ENCODE results near the gene GSPT1. TPM values are rescaled to one million over a fixed set of nuclear protein-coding genes. Genes with fewer than 3 reads are reported as not detected.
A peak's percentile ranks its signal among the peaks of the same experiment; 100 is the strongest.
"Not testable (repeated sequence)": the region's sequence is repeated elsewhere in the genome, so short reads cannot be mapped to it uniquely, and the experiment has no call there.

Gene GSPT1
- polyA plus RNA-seq (ENCODE audit: insufficient read length in 12 of 12), result 100 to 1,000 TPM in 2 of 12 donors, 10 to 100 TPM in 10; 77.7 to 110 (median 91.9) TPM
- long read RNA-seq, donor 1, full-length matches to known transcripts, result 12 of 12 reads
- long read RNA-seq, donor 1, partial matches to known transcripts, result 0 of 12 reads
- long read RNA-seq, donor 1, other reads (novel, unspliced or antisense), result 0 of 12 reads
- long read RNA-seq, donor 2, full-length matches to known transcripts, result 22 of 22 reads
- long read RNA-seq, donor 2, partial matches to known transcripts, result 0 of 22 reads
- long read RNA-seq, donor 2, other reads (novel, unspliced or antisense), result 0 of 22 reads
- long read RNA-seq, donor 3, full-length matches to known transcripts, result 10 of 10 reads
- long read RNA-seq, donor 3, partial matches to known transcripts, result 0 of 10 reads
- long read RNA-seq, donor 3, other reads (novel, unspliced or antisense), result 0 of 10 reads
- long read RNA-seq, donor 4, full-length matches to known transcripts, result 6 of 6 reads
- long read RNA-seq, donor 4, partial matches to known transcripts, result 0 of 6 reads
- long read RNA-seq, donor 4, other reads (novel, unspliced or antisense), result 0 of 6 reads
- long read RNA-seq, donor 5, full-length matches to known transcripts, result 34 of 39 reads
- long read RNA-seq, donor 5, partial matches to known transcripts, result 5 of 39 reads
- long read RNA-seq, donor 5, other reads (novel, unspliced or antisense), result 0 of 39 reads
- long read RNA-seq, donor 6, full-length matches to known transcripts, result 4 of 4 reads
- long read RNA-seq, donor 6, partial matches to known transcripts, result 0 of 4 reads
- long read RNA-seq, donor 6, other reads (novel, unspliced or antisense), result 0 of 4 reads
- long read RNA-seq, donor 7, full-length matches to known transcripts, result 4 of 4 reads
- long read RNA-seq, donor 7, partial matches to known transcripts, result 0 of 4 reads
- long read RNA-seq, donor 7, other reads (novel, unspliced or antisense), result 0 of 4 reads
- long read RNA-seq, donor 8, full-length matches to known transcripts, result 34 of 34 reads
- long read RNA-seq, donor 8, partial matches to known transcripts, result 0 of 34 reads
- long read RNA-seq, donor 8, other reads (novel, unspliced or antisense), result 0 of 34 reads
- long read RNA-seq, donor 9, full-length matches to known transcripts, result 7 of 7 reads
- long read RNA-seq, donor 9, partial matches to known transcripts, result 0 of 7 reads
- long read RNA-seq, donor 9, other reads (novel, unspliced or antisense), result 0 of 7 reads
- long read RNA-seq, donor 10, full-length matches to known transcripts, result 18 of 18 reads
- long read RNA-seq, donor 10, partial matches to known transcripts, result 0 of 18 reads
- long read RNA-seq, donor 10, other reads (novel, unspliced or antisense), result 0 of 18 reads
- long read RNA-seq, donor 11, full-length matches to known transcripts, result 11 of 17 reads
- long read RNA-seq, donor 11, partial matches to known transcripts, result 6 of 17 reads
- long read RNA-seq, donor 11, other reads (novel, unspliced or antisense), result 0 of 17 reads

DNA sequence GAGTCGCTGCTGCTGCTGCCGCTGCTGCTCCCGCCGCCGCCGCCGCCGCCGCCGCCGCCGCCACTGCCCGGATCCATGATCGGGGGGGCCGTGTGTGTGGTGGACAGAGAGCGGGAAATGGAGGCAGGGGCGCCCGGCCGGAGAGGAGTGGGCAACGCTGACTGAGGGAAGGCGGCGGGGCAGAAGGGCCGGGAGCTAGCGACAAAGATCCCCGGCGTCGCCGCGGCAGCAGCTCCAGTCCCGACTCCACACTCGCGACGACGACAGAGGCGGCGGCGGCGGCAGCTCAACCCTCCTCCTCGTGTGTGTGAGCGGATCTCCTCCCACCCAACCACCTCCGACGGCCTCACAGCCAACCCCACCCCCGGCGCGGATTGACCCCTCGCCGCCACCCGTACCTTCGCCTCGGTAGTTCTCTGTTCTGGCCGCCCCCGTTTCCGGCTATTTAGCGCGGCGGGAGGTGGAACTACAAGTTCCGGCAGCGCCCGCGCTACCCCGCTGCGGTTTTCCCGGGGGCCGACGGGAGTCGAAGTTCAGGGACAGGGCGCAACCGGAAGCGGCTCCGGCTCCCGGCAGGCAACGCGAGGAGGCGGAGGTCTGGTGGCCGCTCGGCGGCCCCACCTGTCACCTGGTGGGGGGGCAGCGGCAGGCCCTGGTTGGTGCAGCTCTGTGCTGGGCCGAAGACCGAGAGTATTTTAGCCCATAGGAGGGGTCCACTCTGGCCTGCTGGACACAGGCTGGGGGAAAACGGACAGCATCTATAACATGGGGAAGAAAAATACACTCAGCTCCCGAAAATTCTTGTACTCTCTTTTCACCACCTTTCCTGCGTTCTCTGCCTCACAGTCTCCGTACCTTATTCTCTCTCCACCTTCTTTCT is at the start of gene GSPT1:
Gene GSPT1 (minus strand): TSS at position 313 of the 880 bp plus-strand sequence. CDS start 236 bp downstream, at position 77.
- peak; percentile 98 for DNase-seq

DNA sequence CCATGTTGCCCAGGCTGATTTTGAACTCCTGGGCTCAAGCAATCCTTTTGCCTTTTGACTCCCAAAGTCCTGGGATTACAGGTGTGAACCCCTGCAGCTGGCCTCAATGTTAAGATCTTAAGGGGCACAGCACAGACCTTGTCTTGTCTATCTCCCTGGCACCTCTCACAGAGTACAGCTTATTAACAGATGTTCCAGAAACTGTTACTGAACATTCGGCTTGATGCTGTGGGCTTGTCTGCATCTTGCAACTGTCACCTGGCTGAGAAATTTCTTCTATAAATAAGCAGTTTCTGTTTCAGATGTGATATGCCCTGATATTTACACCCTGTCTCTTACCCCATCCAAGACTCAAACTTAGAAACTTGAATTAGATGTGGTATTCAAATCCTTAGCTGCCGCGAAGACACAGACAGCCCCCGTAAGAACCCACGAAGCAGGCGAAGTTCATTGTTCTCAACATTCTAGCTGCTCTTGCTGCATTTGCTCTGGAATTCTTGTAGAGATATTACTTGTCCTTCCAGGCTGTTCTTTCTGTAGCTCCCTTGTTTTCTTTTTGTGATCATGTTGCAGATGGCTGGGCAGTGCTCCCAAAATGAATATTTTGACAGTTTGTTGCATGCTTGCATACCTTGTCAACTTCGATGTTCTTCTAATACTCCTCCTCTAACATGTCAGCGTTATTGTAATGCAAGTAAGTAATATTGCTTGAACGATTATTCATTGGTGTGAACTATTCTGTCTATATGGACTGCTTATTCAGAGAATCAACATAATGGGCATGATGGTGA is 49.2 kb upstream of the GSPT1 start, which contains the start of gene TNFRSF17:
Gene TNFRSF17 (plus strand): TSS at position 450 of the 791 bp plus-strand sequence. CDS start 115 bp downstream, at position 565.
- DNase-seq, result no peak

DNA sequence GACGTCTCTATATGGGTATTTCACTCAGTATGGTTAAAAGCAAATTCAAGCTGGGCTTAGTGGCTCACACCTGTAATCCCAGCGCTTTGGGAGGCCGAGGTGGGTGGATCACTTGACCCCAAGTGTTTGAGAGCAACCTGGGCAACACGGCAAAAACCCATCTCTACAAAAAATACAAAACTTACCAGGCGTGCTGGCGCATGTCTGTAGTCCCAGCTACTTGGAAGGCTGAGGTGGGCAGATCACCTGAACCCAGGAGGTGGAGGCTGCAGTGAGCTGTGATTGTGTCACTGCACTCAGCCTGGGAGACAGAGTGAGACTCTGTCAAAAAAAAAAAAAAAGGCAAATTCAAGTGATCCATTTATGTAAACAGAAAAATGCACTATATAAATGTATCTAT is 48.0 kb upstream of the GSPT1 start:
- no peak for DNase-seq

DNA sequence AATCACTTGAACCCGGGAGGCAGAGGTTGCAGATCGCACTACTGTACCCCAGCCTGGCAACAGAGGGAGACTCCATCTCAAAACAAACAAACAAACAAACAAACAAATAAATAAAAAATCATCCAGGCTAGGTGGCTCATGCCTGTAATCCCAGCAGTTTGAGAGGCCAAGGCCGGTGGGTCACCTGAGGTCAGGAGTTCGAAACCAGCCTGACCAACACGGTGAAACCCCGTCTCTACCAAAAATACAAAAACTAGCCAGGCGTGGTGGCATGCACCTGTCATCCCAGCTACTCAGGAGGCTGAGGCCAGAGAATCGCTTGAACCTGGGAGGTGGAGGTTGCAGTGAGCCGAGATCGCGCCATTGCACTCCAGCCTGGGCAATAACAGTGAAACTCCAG is 47.2 kb upstream of the GSPT1 start:
- not testable (repeated sequence) for DNase-seq

DNA sequence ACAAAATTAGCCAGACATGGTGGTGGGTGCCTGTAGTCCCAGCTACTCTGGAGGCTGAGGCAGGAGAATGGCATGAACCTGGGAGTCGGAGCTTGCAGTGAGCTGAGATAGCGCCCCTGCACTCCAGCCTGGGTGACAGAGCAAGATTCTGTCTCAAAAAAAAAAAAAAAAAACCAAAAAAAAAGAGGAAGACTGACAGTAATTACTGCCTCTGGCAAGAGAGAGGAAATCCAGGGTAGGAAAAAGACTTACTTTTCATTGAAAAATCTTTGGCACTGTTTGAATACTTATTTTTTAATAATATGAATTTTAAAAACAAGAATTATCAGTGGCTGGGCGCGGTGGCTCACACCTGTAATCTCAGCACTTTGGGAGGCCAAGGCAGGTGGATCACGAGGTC is 46.7 kb upstream of the GSPT1 start:
- DNase-seq, result not testable (repeated sequence)

DNA sequence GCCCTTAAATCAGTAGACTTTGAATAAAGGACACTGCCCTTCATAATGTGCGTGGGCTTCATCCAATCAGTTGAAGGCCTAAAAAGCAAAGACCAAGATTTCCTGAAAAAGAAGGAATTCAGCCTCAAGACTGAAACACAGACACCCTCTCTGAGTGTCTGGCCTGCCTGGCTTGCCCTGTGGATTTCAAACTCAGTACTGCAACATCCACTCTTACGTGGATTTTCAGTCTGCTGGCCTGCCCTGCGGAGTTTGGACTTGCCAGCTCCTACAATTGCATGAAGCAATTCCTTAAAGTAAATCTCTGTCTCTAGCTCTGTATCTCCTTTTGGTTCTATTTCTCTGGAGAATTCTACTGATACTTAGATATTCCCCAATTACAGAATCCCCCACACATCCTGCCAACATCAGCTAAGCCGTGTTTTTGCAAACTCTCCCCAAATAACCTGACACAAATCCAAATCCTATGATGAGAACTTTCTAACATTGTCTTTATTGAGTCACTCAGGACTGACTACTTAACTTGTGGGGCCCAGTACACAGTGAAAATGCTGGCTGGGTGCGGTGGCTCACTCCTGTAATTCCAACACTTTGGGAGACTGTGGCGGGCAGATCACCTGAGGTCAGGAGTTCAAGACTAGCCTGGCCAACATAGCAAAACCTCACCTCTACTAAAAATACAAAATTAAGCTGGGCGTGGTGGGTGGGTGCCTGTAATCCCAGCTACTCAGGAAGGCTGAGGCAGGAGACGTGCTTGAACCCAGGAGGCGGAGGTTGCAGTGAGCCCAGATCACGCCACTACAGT is 42.0 kb upstream of the GSPT1 start:
- DNase-seq, result no peak

DNA sequence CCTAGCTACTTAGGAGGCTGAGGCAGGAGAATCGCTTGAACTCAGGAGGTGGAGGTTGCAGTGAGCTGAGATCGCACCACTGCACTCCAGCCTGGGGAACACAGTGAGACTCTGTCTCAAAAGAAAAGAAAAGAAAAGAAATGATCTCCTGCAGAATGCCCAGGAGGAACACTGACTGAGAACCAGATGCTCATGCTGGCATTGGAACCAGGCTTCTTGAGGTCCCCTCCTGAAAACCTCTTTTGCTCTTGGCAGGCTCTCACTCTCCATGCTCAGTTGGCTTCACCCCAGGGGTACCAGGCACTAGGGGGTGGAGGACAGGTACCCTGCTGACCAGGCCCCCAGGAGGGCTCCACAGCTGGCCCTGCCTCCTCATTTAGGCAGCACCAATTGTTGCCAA is 40.8 kb upstream of the GSPT1 start:
- DNase-seq, result no peak

DNA sequence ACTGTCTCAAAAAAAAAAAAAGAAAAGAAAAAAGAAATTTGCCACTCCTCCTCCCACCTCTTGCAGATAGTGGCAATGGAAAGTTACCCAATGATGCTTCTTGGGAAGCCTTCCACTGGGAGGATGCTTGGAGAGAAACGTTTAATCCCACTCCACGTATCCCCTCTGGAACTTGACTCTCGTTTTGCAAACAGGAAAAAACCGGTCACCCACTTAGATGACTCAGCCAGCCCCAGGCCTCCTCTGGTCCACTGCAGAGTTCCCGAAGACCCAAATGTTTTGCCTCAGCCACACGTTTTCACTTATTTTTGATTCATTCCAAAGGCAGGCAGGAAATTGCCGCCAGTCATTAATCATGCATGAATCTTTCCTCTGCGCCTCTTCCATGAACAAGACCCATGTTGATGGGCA is 40.0 kb upstream of the GSPT1 start:
- DNase-seq, result no peak

DNA sequence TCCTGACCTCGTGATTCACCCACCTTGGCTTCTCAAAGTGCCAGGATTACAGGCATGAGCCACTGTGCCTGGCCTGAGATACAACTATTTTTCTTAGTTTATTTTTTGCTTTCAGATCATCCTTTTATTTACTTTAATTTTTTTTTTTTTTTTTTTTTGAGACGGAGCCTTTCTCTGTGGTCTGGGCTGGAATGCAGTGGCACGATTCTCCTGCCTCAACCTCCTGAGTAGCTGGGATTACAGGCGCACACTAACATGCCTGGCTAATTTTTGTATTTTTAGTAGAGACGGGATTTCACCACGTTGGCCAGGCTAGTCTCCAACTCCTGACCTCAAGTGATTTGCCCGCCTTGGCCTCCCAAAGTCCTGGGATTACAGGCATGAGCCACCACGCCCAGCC is 37.8 kb upstream of the GSPT1 start:
- DNase-seq, result not testable (repeated sequence)

DNA sequence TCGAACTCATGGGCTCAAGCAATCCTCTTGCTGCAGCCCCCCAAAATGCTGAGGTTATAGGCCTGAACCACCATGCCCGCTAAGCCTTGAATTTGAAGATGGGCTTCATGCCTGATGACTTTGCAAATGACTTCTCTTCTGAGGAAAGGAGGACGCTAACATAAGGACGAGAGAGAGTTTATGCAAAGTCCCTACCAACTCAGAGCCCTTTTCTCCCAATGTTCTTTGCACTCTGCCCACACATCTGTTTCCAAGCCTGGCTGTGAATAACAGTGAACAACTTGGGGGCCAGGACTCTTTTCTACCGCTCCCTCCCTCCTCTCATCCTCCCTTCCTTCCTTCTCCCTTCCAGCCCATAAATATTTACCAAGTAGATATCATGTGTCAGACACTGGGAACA is 34.6 kb upstream of the GSPT1 start:
- DNase-seq, result no peak

DNA sequence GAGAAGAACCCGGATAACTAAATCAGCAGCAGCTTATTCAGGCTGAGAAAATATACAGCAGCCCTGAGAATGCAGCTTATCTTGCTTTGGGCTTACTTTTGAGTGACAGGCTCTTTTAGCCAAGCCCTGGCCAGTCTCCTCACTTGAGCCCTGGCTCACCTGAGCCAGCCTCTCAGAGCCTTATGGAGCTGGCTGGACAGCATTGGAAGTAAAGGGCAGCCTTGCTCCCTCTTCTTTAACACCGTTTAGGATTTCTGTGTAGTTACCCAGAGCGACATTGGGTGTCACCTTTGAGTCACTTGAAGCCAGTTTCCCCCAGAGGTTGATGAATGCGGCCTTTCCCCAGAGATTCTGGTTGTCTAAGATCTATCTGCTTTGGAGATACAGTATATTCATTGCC is 33.8 kb upstream of the GSPT1 start:
- peak; percentile 6 for DNase-seq

DNA sequence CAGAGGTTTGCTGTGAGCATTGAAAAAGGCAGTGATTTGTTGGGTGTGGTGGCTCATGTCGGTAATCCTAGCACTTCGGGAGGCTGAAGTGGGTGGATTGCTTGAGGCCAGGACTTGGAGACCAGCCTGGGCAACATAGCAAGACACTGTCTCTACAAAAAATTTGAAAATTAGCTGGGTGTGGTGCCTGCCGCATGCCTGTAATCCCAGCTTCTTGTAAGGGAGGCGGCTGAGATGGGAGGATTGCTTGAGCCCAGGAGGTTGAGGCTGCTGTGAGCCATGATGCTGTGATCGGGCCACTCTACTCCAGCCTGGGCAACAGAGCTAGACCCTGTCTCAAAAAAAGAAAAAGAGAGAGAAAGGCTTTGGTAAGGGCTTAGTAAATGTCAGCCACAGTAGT is 33.1 kb upstream of the GSPT1 start:
- no peak for DNase-seq

DNA sequence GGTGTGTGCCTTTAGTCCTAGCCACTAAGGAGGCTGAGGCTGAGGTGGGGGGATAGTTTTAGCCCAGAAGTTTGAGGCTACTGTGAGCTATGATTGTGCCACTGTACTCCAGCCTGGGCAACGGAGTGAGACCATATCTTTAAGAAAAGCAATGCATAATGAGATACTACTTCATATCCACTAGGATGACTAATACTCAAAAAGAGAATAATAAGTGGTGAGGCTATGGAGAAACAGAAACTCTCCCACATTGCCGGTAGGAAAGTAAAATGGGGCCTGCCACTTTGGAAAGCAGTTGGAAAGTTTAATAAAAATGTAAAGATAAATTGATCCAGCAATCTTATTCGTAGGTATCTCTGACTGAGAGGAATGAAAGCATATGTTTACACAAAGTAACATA is 30.7 kb upstream of the GSPT1 start:
- no peak for DNase-seq

DNA sequence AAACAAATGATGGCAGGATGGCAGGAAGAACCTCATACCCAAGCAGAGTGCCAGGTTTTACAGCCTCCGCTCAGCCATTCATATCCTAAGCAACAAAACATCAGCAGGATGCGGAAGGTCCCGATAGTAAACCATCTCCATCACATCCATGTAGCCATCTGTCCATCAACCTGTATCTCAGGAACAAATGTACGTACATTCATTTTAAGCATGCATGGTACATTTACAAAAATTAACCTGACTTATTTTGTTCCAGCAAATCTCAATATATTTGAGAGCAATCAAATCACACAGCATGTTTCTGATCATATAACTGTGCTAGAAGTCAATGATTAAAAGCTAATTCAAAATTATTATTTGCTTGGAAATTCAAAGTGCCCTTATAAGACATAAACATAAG is 26.2 kb upstream of the GSPT1 start, which contains the start of gene NPIPB2:
Gene NPIPB2 (minus strand): TSS at position 101 of the 400 bp plus-strand sequence. CDS start 0 bp downstream, at position 101.
- not testable (repeated sequence) for DNase-seq

DNA sequence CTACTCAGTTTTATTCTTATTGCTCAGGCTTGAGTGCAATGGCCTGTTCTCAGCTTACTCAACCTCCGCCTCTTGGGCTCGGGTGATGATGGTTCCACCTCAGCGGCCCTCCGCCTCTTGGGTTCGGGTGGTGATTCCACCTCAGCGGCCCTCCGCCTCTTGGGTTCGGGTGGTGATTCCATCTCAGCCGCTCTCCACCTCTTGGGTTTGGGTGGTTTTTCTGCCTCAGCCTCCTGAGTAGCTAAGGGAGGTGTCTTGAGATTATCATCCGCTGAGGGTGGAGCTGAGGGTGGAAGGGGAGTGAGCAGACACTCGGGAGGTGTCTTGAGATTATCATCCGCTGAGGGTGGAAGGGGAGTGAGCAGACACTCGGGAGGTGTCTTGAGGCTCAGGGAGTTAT is 11.6 kb upstream of the GSPT1 start:
- not testable (repeated sequence) for DNase-seq

DNA sequence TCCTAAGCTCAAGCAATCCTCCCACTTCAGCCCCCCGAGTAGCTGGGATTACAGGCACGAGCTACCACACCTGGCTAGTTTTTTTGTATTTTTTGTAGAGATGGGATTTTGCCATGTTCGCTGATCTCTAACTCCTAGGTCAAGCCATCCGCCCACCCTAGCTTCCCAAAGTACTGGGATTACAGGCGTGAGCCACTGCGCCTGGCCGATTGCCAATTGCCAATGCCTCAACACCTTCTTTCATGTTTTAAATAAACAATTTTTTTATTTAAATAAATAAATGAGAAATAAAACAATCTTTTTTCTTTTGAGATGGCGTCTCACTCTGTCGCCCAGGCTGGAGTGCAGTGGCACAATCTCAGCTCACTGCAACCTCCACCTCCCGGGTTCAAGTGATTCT is 8.3 kb upstream of the GSPT1 start:
- DNase-seq, result not testable (repeated sequence)

DNA sequence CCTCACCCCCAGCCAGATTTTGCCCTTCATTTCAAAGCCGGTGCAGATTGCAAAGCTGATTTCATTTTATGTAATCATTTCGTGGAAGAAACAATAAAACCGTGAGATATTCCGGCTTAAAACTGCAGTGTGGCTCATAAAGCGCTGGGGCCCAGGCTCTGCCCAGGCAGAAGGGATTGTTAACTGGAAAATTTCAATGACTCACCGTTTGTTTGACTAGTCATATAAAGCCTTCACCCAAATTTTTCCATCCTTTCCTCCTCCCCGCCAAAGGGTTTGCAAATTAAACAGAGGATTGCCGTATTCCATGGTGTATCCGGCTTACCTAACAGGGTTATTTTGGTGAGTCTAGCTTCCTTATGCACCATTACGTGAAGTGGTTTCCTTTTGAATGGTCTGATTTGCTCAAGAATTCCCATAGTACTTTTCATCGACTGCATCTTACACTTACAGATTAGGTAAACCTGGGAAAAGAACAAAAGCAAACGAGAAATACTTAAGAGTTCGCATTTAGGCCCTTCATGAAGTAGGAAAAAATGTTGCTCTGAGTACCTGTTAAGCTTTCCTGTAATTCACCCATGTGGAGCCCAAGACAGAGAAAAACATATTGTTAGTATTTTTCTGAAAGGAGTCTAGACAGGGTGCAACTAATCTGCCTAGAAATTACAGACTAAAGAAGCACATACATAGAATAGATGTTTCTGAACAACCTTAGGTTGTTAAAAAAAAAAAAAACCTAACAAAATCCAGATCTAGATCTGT is 949 bp upstream of the GSPT1 start:
- DNase-seq, result no peak

All from muscle of arm (tissue), 14 donors.